Ascending aorta (tissue), 2 donors: ENCODE results near the gene RPL37. TPM values are rescaled to one million over a fixed set of nuclear protein-coding genes. Genes with fewer than 3 reads are reported as not detected.
A peak's percentile ranks its signal among the peaks of the same experiment; 100 is the strongest.

Experiments
- DNase-seq, 2 donors: peaks; one replicate each; pipeline ENCODE4 v3.0.0-alpha.2; 2019; ENCODE audit warnings: low spot score in 2 of 2
- H3K27ac ChIP-seq, 2 donors: fragments of 200-600 bp; sonication (generic); one replicate each; pipeline ENCODE4 v1.5.1; 2016 to 2017; ENCODE audit warnings: mild to moderate bottlenecking in 1 of 2
- H3K27me3 ChIP-seq: fragments of 200-600 bp; sonication (generic); one replicate; pipeline ENCODE4 v1.5.1; 2017
- H3K36me3 ChIP-seq, 2 donors: fragments of 200-600 bp; sonication (generic); one replicate each; pipeline ENCODE4 v1.5.1; 2016
- H3K4me1 ChIP-seq, 2 donors: fragments of 200-600 bp; sonication (generic); one replicate each; pipeline ENCODE4 v1.5.1; 2016 to 2017; ENCODE audit warnings: mild to moderate bottlenecking in 1 of 2
- H3K4me3 ChIP-seq, 2 donors: fragments of 200-600 bp; sonication (generic); one replicate each; pipeline ENCODE4 v1.5.1; 2016 to 2017; ENCODE audit warnings: mild to moderate bottlenecking in 1 of 2
- H3K9me3 ChIP-seq, 2 donors: fragments of 200-600 bp; sonication (generic); one replicate each; pipeline ENCODE4 v1.5.1; 2016
- intact Hi-C: fragments of 100-400 bp; cut with DNase I; formaldehyde crosslinking; loops from one replicate; pipeline ENCODE4 v1.15.1; 2023
- total RNA-seq: library from RNA; depleted of rRNA; stranded (reverse); fragments of >200 nt; gene quantifications from one replicate; pipeline ENCODE4 v1.1.0, GENCODE V29; 2016
- TF ChIP-seq, protein P1 (sequence below), 3 experiments: fragments of 200-600 bp in 2 of 3; fragments of 450-650 bp in 1 of 3; sonication (generic) in 2 of 3; IDR thresholded peaks; one replicate each; pipeline ENCODE4 v1.5.1; 2016 to 2019; ENCODE audit warnings: antibody characterized with exemption in 3 of 3, mild to moderate bottlenecking in 1 of 3, moderate library complexity in 1 of 3

Gene RPL37
- total RNA-seq, 1 donor from 2014 or later, result 22.1 TPM

DNA sequence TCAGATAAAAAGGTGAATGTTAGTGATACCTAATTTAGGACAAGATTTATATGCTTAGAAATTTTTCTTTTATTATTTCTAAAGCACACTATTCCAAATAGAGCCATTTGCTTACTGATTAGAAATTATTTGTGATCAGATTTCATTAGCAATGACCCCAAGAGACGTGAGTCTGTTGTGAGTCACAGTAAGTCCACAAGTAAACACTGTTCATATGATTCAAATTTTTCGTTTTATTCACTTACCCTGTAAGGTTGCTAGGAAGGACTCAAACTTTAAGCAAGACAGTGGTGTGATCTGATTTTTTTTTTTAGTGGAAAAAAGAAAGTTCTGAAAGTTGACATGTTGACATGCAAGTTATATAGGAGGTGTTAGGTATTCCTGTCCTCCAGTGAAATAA, 7.3 kb upstream of the RPL37 start:
- H3K4me1 ChIP-seq, result no peaks in the 10 kb centered on the region
- TF ChIP-seq, protein P1, sequence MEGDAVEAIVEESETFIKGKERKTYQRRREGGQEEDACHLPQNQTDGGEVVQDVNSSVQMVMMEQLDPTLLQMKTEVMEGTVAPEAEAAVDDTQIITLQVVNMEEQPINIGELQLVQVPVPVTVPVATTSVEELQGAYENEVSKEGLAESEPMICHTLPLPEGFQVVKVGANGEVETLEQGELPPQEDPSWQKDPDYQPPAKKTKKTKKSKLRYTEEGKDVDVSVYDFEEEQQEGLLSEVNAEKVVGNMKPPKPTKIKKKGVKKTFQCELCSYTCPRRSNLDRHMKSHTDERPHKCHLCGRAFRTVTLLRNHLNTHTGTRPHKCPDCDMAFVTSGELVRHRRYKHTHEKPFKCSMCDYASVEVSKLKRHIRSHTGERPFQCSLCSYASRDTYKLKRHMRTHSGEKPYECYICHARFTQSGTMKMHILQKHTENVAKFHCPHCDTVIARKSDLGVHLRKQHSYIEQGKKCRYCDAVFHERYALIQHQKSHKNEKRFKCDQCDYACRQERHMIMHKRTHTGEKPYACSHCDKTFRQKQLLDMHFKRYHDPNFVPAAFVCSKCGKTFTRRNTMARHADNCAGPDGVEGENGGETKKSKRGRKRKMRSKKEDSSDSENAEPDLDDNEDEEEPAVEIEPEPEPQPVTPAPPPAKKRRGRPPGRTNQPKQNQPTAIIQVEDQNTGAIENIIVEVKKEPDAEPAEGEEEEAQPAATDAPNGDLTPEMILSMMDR (IDR thresholded peaks at IDR 0.05), result no peak
- H3K36me3 ChIP-seq, result no peaks in the 10 kb centered on the region
- peak overlapping the region; percentile 46 to 59 for H3K4me3 ChIP-seq
- no peaks in the 10 kb centered on the region for H3K27me3 ChIP-seq
- intact Hi-C loops, result loop anchor here (5.0 kb wide), 1 partner anchor 35 kb away; no protein-coding TSS in a partner anchor
- DNase-seq, result no peak
- no peak overlapping the region for H3K27ac ChIP-seq
- no peaks in the 10 kb centered on the region for H3K9me3 ChIP-seq

- H3K27me3 ChIP-seq, result no peaks in the 10 kb centered on the region
- peak within 1 kb of the TSS; percentile 45 to 68 for H3K27ac ChIP-seq
- TF ChIP-seq, protein P1 (IDR thresholded peaks at IDR 0.05), result no peak
- DNase-seq, result no peak
- H3K4me3 ChIP-seq, result peak within 1 kb of the TSS; percentile 46 to 59
- intact Hi-C loops, result loop anchor here (5.0 kb wide), 1 partner anchor 36 kb away; no protein-coding TSS in a partner anchor
- no peaks in the 10 kb centered on the region for H3K9me3 ChIP-seq
- no peaks in the 10 kb centered on the region for H3K36me3 ChIP-seq
- peaks cover 0 to 2% of the 10 kb centered on the region in 2 donors for H3K4me1 ChIP-seq
Measured at GRCh38 chr5:40841068-40841805, 6.2 kb upstream of the RPL37 start, which contains the start of gene CARD6. TSS of gene CARD6 (plus strand) at chr5:40841367. CDS start at chr5:40841383, 16 bp downstream.

DNA sequence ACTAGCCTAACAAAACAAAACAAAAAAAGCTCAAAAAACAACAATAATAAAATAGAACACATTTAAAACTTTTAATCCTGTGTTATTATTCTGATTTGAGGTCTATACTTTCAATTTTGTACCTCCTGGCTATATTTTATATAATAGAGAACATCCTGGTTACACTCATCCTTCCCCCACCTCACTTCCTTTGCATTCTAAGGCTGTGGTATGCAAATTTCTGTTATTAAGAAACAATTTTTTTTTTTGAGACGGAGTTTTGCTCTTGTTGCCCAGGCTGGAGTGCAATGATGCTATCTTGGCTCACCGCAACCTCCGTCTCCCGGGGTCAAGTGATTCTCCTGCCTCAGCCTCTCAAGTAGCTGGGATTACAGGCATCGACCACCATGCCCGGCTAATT, 3.1 kb upstream of the RPL37 start:
- intact Hi-C loops, result loop anchor here (5.0 to 10.0 kb wide), 2 partner anchors 161 to 1067 kb away; partner anchors contain the start of genes PTGER4 and RIMOC1
- Histone ChIP-seq H3K4me3 (no peak overlapping the region), H3K27ac (no peak overlapping the region), H3K4me1 (peaks cover 4 to 15% of the 10 kb centered on the region in 2 donors), H3K27me3 (no peaks in the 10 kb centered on the region), H3K9me3 (no peaks in the 10 kb centered on the region), H3K36me3 (peaks cover 8 to 10% of the 10 kb centered on the region in 2 donors)
- DNase-seq, result no peak
- TF ChIP-seq, protein P1 (IDR thresholded peaks at IDR 0.05), result no peak

- TF ChIP-seq, protein P1 (IDR thresholded peaks at IDR 0.05), result no peak
- peak overlapping the region; percentile 70 to 75 for H3K4me3 ChIP-seq
- peaks cover 4 to 15% of the 10 kb centered on the region in 2 donors for H3K4me1 ChIP-seq
- H3K27ac ChIP-seq, result peak overlapping the region; percentile 94 to 99
- no peaks in the 10 kb centered on the region for H3K9me3 ChIP-seq
- peaks cover 40 to 46% of the 10 kb centered on the region in 2 donors for H3K36me3 ChIP-seq
- no peak for DNase-seq
- H3K27me3 ChIP-seq, result no peaks in the 10 kb centered on the region
- intact Hi-C loops, result loop anchor here (10.0 kb wide), 1 partner anchor 1070 kb away; the partner anchor contains the start of gene RIMOC1
Measured at GRCh38 chr5:40834391-40834848, 602 bp downstream of the RPL37 start.

GRCh38 chr5:40833712-40834229, 1.3 kb downstream of the RPL37 start:
- DNase-seq, result no peak
- Histone ChIP-seq H3K4me3 (peak overlapping the region; percentile 70 to 75), H3K36me3 (peaks cover 46 to 52% of the 10 kb centered on the region in 2 donors), H3K27me3 (no peaks in the 10 kb centered on the region), H3K4me1 (peaks cover 4 to 15% of the 10 kb centered on the region in 2 donors), H3K27ac (peak overlapping the region; percentile 94 to 99), H3K9me3 (no peaks in the 10 kb centered on the region)
- intact Hi-C loops, result loop anchor here (10.0 kb wide), 1 partner anchor 1071 kb away; the partner anchor contains the start of gene RIMOC1
- TF ChIP-seq, protein P1 (IDR thresholded peaks at IDR 0.05), result no peak
